GM19468 (cell line): Measurements from ENCODE around the gene UBAP1L.
"Not testable (repeated sequence)": the region's sequence is repeated elsewhere in the genome, so short reads cannot be mapped to it uniquely, and the experiment has no call there.

Experiments used
- ATAC-seq: cut with Tn5 transposase; IDR thresholded peaks from one replicate; pipeline ENCODE4 v1.9.1; 2021; ENCODE audit warnings: mild to moderate bottlenecking, moderate library complexity, moderate number of reproducible peaks; ENCODE audit not compliant: unreplicated experiment; ENCODE audit errors: extremely low read depth

The UBAP1L gene

GRCh38 chr15:65115086-65115485 is at the start of gene UBAP1L:
UBAP1L (minus strand) TSS chr15:65115200; CDS start chr15:65106215, 8,985 bp downstream.
- ATAC-seq, result no peak

GRCh38 chr15:65164139-65164538 is 49.1 kb upstream of the UBAP1L start:
- ATAC-seq, result no peak

- no peak for ATAC-seq
These were observed 48.0 kb upstream of the UBAP1L start for GRCh38 chr15:65163041-65163440.

GRCh38 chr15:65156692-65157091 is 41.7 kb upstream of the UBAP1L start:
- ATAC-seq, result no peak

- ATAC-seq, result no peak
These were observed 39.7 kb upstream of the UBAP1L start for GRCh38 chr15:65154720-65155119.

GRCh38 chr15:65147902-65148301 is 32.9 kb upstream of the UBAP1L start:
- ATAC-seq, result no peak

- no peak for ATAC-seq
These were observed 31.4 kb upstream of the UBAP1L start for GRCh38 chr15:65146438-65146837.

- ATAC-seq, result not testable (repeated sequence)
These were observed 23.6 kb upstream of the UBAP1L start for GRCh38 chr15:65138631-65139030.

GRCh38 chr15:65137893-65138292 is 22.9 kb upstream of the UBAP1L start:
- not testable (repeated sequence) for ATAC-seq

GRCh38 chr15:65137089-65137488 is 22.1 kb upstream of the UBAP1L start:
- ATAC-seq, result not testable (repeated sequence)

GRCh38 chr15:65134538-65134937 is 19.5 kb upstream of the UBAP1L start:
- no peak for ATAC-seq

- peak; percentile 72 for ATAC-seq
These were observed 18.7 kb upstream of the UBAP1L start, which contains the start of gene PDCD7 for GRCh38 chr15:65133548-65134200. PDCD7 (minus strand) TSS chr15:65133808; CDS start chr15:65133781, 27 bp downstream.

- no peak for ATAC-seq
These were observed 18.0 kb upstream of the UBAP1L start for GRCh38 chr15:65132878-65133547.

- no peak for ATAC-seq
These were observed 15.9 kb upstream of the UBAP1L start for GRCh38 chr15:65130941-65131340.

- no peak for ATAC-seq
These were observed 542 bp upstream of the UBAP1L start for GRCh38 chr15:65115542-65115941.

- ATAC-seq, result no peak
These were observed 4.2 kb downstream of the UBAP1L start for GRCh38 chr15:65110676-65111292.

- no peak for ATAC-seq
These were observed 8.9 kb downstream of the UBAP1L start for GRCh38 chr15:65106011-65106590.

- ATAC-seq, result no peak
These were observed 10.0 kb downstream of the UBAP1L start for GRCh38 chr15:65105038-65105437.

- ATAC-seq, result no peak
These were observed 12.1 kb downstream of the UBAP1L start for GRCh38 chr15:65102912-65103311.

- no peak for ATAC-seq
These were observed 12.9 kb downstream of the UBAP1L start for GRCh38 chr15:65101891-65102708.
